HepG2 (cell line): Measurements from ENCODE around the gene ABCD1. TPM values are rescaled to one million over a fixed set of nuclear protein-coding genes. Genes with fewer than 3 reads are reported as not detected.
A peak's percentile ranks its signal among the peaks of the same experiment; 100 is the strongest.

Experiments
- ELF1 ChIP-seq: sonication (generic); formaldehyde crosslinking; IDR thresholded peaks from 2 replicates; pipeline ENCODE4 v1.4.0; 2020; ENCODE audit warnings: missing genetic modification reagents
- FOXO4 ChIP-seq: sonication (generic); formaldehyde crosslinking; conservative IDR thresholded peaks from 2 replicates; pipeline ENCODE4 v1.8.1; 2023; ENCODE audit warnings: missing genetic modification reagents
- GRHL1 ChIP-seq: sonication (generic); formaldehyde crosslinking; conservative IDR thresholded peaks from 2 replicates; pipeline ENCODE4 v1.8.0; 2022; ENCODE audit warnings: missing genetic modification reagents
- HNRNPUL1 ChIP-seq: fragments of 200-400 bp; formaldehyde crosslinking; IDR thresholded peaks from 2 replicates; pipeline ENCODE4 v1.6.1; 2017; ENCODE audit warnings: low read depth, mild to moderate bottlenecking, low read length, moderate library complexity
- JARID2 ChIP-seq: sonication (generic); formaldehyde crosslinking; IDR thresholded peaks from 2 replicates; pipeline ENCODE4 v1.8.1; 2023; ENCODE audit warnings: missing genetic modification reagents, inconsistent platforms; ENCODE audit not compliant: insufficient replicate concordance
- KAT7 ChIP-seq: IDR thresholded peaks from 2 replicates; pipeline ENCODE4 v1.6.1; 2018; ENCODE audit warnings: borderline replicate concordance, missing compliant biosample characterization
- MED8 ChIP-seq: sonication (generic); formaldehyde crosslinking; IDR thresholded peaks from 2 replicates; pipeline ENCODE4 v1.8.1; 2023; ENCODE audit warnings: mild to moderate bottlenecking, missing genetic modification reagents; ENCODE audit not compliant: insufficient replicate concordance
- MTERF4 ChIP-seq: sonication (generic); formaldehyde crosslinking; IDR thresholded peaks from 2 replicates; pipeline ENCODE4 v1.8.0; 2023; ENCODE audit warnings: mild to moderate bottlenecking, missing genetic modification reagents
- POGK ChIP-seq: sonication (generic); formaldehyde crosslinking; conservative IDR thresholded peaks from 2 replicates; pipeline ENCODE4 v1.8.0; 2022; ENCODE audit warnings: mild to moderate bottlenecking, moderate library complexity, missing genetic modification reagents
- SNAPC5 ChIP-seq: sonication (generic); formaldehyde crosslinking; IDR thresholded peaks from 2 replicates; pipeline ENCODE4 v1.8.1; 2023; ENCODE audit warnings: mild to moderate bottlenecking, missing genetic modification reagents, borderline replicate concordance
- SP4 ChIP-seq: sonication (generic); formaldehyde crosslinking; IDR thresholded peaks from 2 replicates; pipeline ENCODE4 v1.8.1; 2023; ENCODE audit warnings: mild to moderate bottlenecking, missing genetic modification reagents
- TCF7L2 ChIP-seq: IDR thresholded peaks from 2 replicates; pipeline ENCODE4 v1.6.1; 2011; ENCODE audit warnings: mild to moderate bottlenecking, low read depth, low read length, moderate library complexity
- TFAP4 ChIP-seq: sonication (generic); IDR thresholded peaks from 2 replicates; pipeline ENCODE4 v1.6.1; 2016; ENCODE audit warnings: low read depth, borderline replicate concordance
- ZBTB42 ChIP-seq: sonication (generic); formaldehyde crosslinking; IDR thresholded peaks from 2 replicates; pipeline ENCODE4 v1.5.0; 2020; ENCODE audit warnings: mild to moderate bottlenecking, missing genetic modification reagents
- ZFYVE20 ChIP-seq: sonication (generic); formaldehyde crosslinking; IDR thresholded peaks from 2 replicates; pipeline ENCODE4 v1.8.0; 2023; ENCODE audit warnings: low read depth, mild to moderate bottlenecking, moderate library complexity, missing genetic modification reagents, borderline replicate concordance
- ZNF44 ChIP-seq: sonication (generic); formaldehyde crosslinking; IDR thresholded peaks from 2 replicates; pipeline ENCODE4 v1.5.1; 2020; ENCODE audit warnings: mild to moderate bottlenecking, missing genetic modification reagents
- ZNF513 ChIP-seq: sonication (generic); formaldehyde crosslinking; conservative IDR thresholded peaks from 2 replicates; pipeline ENCODE4 v1.5.0; 2020; ENCODE audit warnings: missing genetic modification reagents
- polyA plus RNA-seq, 8 experiments: library from polyadenylated mRNA; depleted of rRNA in 3 of 8; stranded (reverse) in 7 of 8; unstranded in 1 of 8; fragments of >200 nt; fragmentation: Illumina TruSeq in 4 of 8; extraction: Trizol in 4 of 8; gene quantifications; 2 replicates each; pipeline versions ENCODE4 v1.2.1 to v1.2.3, GENCODE V29; 2011 to 2016; ENCODE audit warnings: low read depth in 4 of 8, missing spikeins in 1 of 8, mixed read lengths in 1 of 8; ENCODE audit not compliant: insufficient read depth in 1 of 8
- total RNA-seq, 5 experiments: library from RNA; depleted of rRNA; stranded (reverse); fragments of >200 nt; fragmentation: Illumina TruSeq; extraction: Trizol; gene quantifications; 2 replicates each; pipeline ENCODE4 v1.2.3, GENCODE V29; 2016; ENCODE audit warnings: low read depth in 1 of 5
- TF ChIP-seq, protein P1 (sequence below): sonication (generic); formaldehyde crosslinking; IDR thresholded peaks from 2 replicates; pipeline ENCODE4 v1.8.0; 2022; ENCODE audit warnings: mild to moderate bottlenecking, missing genetic modification reagents, moderate library complexity

The ABCD1 gene
- total and polyA plus RNA-seq, 2 of the 13 experiments (the other 11 are each of a cell fraction or from before 2014, with no cell fraction given), result 11.4 to 15.9 TPM

- TF ChIP-seq MED8 (CRISPR knock-in tag), result no peak
- 0 out of 2 replicates have a peak, but pooled peaks have one; percentile 25 for TF ChIP-seq POGK
- peak; percentile 44 for TF ChIP-seq ELF1 (CRISPR knock-in tag)
- peak; percentile 72; the same call in 1 of the 2 replicates for TF ChIP-seq SP4
- TF ChIP-seq ZFYVE20 (CRISPR knock-in tag), result no peak
- TF ChIP-seq GRHL1 (CRISPR knock-in tag), result no peak
- TF ChIP-seq HNRNPUL1, result no peak
- no peak for TF ChIP-seq TCF7L2
- TF ChIP-seq, protein P1, sequence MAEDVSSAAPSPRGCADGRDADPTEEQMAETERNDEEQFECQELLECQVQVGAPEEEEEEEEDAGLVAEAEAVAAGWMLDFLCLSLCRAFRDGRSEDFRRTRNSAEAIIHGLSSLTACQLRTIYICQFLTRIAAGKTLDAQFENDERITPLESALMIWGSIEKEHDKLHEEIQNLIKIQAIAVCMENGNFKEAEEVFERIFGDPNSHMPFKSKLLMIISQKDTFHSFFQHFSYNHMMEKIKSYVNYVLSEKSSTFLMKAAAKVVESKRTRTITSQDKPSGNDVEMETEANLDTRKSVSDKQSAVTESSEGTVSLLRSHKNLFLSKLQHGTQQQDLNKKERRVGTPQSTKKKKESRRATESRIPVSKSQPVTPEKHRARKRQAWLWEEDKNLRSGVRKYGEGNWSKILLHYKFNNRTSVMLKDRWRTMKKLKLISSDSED, result no peak
- TF ChIP-seq MTERF4 (CRISPR knock-in tag), result no peak
- no peak for TF ChIP-seq KAT7 (CRISPR knock-in tag)
- no peak for TF ChIP-seq FOXO4 (CRISPR knock-in tag)
- TF ChIP-seq TFAP4, result no peak
- no peak for TF ChIP-seq ZNF513 (CRISPR knock-in tag)
- no peak for TF ChIP-seq ZNF44 (CRISPR knock-in tag)
- TF ChIP-seq JARID2 (CRISPR knock-in tag), result no peak
- no peak for TF ChIP-seq ZBTB42 (CRISPR knock-in tag)
- no peak for TF ChIP-seq SNAPC5 (CRISPR knock-in tag)
Observed at GRCh38 chrX:153724252-153725038, at the start of gene ABCD1, which contains the start of gene BCAP31 (continued).
